Fibroblast of the conjunctiva (primary cell): Measurements from ENCODE around the gene SPATA9.
"Not testable (repeated sequence)": the region's sequence is repeated elsewhere in the genome, so short reads cannot be mapped to it uniquely, and the experiment has no call there.

Experiments used
- DNase-seq: peaks from one replicate; pipeline ENCODE4 v3.0.0-alpha.2; 2010; ENCODE audit warnings: low read depth

SPATA9 gene

DNA sequence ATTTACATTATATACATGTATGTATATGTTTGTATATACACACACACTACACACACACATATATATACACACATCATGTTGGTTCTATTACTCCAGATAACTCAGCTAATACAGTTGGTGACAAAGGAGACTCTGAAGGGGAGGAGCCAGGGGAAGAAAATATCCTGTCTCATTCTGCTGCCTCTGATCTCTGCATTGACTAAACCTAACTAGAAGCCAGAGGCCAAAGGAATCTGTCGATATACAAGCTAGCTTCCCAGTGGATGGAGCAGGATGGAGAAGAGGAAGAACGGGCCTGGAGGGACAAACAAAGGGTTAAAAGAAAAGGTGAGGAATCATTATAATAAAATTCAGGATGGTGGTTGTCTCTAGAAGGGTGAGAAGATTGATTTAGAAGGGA lies 34.6 kb upstream of the SPATA9 start:
- no peak for DNase-seq

DNA sequence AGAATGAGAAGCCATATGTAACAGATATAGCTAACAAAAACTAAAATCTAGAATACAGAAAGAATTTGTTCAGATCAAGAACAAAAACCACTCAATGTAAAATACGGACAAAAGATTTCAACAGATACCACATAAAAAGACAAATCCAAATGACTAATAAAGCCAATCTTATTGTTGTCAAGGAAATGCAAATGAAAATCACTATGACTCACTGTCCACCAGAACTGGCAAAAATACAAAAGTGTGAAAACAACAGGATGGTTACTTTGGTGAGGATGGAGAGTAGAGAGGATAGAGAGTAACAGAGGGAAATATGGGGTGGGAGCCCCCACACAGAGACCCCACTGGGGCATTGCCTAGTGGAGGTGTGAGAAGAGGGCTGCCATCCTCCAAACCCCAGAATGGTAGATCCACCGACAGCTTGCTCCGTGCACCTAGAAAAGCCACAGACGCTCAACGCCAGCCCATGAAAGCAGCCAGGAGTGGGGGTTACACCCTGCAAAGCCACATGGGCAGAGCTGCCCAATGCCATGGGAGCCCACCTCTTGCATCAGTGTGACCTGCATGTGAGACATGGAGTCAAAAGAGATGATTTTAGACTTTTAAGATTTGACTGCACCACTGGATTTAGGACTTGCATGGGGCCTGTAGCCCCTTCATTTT lies 33.1 kb upstream of the SPATA9 start:
- peak; percentile 63 for DNase-seq

DNA sequence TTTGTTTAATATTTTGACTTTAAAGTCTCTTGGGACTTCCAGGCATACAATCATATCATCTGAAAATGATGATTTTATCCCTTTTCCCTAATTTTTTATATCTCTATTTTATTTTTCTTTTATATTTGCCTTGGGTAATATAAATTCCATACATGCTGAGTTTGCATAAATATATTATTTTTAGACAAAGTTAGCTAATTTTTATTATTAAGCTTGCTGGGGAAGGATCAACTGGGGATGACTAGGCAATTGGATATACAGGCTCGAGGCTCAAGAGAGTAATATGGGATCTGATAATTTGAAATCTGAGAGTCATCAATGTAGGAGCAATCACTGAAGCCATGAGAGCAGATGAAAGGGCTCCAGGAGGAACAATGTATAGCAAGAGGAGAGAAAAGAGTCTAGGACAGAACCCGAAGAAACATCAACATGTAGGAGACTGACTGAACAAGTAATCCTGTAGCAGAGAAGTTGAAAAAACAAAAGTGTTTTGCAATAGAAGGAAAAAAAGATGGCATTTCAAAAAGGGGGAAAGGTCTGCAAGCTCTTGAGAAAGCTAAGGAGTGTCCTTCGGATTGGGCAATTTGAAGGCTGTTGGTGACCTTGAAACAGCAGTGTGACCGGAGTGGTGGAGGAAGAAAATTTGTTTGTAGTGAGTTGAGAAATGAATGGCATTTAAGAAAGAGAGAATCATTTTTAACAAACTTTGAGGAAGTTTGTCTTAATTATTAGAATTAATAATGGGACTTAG lies 31.3 kb upstream of the SPATA9 start:
- DNase-seq, result no peak

DNA sequence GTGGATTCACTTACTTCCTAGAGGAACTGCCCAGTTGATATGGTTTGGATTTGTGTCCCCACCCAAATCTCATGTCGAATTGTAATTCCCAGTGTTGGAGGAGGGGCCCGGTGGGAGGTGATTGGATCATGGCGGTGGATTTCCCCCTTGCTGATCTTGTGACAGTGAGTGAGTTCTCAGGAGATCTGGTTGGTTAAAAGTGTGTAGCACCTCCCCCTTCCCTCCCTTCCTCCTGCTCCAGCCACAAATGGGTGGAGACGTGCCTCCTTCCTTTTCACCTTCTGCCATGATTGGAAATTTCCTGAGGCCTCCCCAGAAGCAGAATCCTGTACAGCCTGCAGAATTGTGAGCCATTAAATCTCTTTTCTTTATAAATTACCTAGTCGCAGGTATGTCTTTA lies 30.5 kb upstream of the SPATA9 start:
- not testable (repeated sequence) for DNase-seq

DNA sequence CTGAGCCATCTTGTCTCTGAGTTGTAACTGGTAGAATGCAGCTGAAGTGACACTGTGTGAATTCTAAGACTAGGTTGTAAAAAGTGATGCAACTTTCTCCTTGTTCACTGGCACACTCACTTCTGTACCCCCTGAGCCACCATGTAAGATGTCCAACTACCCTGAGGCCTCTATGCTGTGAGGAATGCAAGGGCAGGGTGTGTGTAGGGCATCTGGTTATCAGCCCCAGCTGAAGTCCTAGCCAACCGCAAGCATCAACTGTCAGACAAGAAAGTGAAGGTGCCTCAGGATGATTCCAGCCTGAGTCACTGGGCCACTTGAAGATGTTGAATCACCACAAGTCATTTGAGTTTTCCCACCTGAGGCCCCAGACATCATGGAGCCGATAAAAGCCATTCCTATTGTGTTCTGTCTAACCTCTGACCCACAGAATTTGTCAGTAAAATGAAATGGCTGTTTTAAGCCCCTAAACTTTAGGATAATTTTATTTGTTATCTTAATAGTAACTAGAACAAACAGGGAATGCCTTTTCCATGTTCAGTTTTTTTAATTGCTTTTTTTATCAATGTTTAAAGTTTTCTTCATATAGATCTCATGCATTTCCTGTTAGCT lies 29.7 kb upstream of the SPATA9 start:
- no peak for DNase-seq

DNA sequence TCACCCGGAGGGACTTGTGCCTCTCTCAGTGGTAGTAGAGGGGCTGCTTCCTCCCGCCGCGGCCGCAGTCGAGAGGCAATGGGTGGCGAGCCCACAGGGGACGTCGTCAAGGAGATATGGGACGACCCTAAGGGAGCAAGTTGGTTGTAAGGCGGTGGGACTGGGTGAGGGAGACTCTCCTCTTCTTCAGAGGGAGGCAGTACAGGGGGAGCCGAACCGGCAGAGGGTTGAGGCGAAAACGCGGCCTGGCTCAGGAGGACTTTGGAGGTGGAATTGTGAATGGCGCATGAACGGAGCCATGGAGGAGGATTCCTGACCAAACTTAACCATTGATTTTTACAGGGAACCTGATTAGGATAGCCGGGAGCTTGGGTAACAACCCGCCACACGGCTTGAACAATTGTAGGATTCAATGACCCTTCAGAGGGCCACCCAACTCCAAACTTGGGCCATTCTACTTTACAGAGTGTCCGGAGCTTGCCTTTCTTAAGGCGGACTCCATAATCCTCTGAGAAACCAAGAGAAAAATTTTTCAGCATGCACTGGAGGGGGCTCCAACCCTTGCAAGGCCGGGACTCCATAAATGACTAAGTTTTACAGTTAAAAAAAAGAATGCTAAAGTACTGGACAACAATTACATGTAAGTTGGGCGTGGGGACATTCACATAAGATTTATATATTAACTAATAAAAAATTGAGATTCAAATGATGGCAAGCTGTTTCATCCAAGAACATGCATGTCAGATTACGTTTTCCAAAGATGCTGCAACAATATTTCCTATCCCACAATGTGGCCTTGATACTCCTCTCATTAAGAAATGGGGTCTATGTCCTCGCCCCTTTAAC lies 28.9 kb upstream of the SPATA9 start:
- no peak for DNase-seq

DNA sequence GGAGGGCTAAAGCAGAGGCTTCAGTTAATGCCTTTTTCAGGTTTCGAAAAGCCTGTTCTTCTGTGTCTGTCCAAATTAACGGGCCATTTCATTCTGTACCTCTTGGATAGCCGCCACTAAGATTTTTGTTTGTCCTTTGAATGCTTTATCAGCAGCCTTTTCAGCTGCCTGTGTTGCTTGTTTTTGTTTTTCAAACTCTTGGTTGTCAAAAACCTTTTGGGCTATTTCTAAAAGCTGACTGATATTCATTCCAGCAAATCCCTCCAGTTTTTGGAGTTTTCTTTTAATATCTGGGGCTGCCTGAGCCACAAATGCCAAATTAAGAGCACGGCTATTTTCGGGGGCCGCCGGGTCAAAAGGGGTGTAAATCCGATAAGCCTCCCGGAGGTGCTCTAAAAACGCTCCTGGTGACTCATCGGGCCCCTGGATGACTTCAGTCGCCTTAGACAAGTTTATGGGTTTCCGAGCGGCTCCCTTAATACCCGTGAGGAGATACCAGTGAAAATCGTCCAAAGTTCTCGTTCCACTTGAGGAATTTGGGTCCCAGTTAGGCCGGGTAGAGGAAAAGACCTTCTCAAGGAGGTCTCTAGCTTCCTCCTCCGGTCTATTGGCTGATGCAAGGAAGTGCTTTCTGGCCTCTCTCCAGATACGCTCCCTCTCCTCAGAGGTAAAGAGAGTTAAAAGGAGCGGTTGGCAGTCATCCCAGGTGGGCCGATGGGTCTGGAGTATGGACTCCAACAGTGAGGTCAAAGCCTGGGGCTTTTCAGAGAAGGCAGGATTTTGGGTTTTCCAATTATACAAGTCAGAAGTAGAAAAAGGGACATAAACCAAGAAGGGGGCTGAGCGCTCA lies 28.1 kb upstream of the SPATA9 start:
- DNase-seq, result not testable (repeated sequence)

DNA sequence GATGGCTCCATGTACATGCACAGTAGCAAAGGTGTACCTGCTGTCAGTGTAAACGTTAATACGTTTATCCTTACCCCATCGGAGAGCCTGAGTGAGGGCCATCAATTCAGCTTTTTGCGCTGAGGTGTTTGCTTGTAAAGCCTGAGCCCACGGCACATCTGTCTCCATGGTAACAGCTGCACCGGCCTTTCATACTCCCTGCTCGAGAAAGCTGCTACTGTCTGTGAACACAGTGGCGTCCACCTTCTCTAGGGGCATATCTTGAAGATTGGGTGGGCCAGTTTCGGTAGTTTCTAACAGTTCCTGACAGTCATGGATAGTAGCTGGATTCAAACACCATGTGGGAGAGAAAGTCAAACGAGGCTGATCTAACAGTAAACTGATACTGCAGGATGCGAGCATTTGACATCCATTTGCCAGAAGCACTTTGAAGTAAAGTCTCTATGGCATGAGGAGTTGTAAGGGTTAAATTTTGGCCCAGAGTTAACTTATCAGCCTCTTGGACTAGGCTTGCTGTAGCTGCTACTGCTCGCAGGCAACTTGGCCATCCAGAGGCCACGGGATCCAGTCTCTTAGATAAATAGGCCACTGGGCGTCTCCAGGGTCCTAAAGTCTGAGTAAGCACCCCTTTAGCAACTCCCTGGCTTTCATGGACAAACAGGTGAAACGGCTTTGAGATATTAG lies 27.3 kb upstream of the SPATA9 start:
- DNase-seq, result no peak

DNA sequence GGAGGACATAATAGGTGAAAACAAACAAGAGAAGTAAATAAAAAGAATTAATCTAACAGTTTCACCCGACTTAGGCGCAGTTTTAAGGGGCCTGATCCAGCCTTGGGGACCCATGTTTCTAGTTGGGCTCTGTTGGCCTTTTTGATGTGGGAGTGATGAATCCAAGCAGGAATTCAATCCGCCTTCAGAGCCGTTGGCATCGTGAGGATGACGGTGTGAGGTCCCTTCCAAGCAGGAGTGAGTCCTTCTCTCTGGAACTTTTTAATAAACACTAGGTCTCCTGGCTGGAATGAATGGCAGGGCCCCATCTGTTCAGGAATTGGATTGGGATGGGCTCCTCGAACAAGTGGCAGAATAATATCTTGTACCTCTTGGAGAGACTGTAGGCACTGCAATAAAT lies 26.1 kb upstream of the SPATA9 start:
- no peak for DNase-seq

DNA sequence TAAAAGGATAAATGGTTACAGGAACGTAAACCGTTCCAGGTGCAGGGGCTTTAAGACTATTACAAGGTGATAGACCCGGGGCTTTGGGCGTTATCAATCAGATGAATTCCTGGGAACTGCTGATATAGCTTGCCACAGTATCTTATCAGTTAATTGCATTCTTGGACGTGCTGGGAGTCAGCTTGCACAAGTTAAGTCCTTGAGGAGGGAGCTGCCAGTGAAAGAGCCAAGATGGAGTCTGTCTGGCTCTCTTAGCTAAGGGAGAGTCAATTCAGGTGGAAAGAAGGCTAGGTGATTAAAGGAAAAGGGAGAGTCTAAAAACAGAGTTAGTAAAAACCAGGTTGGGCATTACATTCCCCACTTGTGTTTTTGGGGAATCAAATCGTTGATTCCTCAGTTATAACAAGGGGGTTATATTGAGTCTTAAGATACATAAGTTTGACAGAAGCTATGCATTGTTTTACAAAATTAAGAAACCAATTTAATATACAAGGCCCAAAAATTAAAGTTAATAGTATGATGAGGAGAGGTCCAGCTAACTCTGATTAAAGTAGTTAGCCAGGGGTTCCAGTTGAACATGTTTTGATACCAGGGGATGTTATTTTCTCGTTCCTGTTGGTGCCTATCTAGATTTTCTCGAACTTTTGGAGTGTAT lies 24.9 kb upstream of the SPATA9 start:
- DNase-seq, result not testable (repeated sequence)

DNA sequence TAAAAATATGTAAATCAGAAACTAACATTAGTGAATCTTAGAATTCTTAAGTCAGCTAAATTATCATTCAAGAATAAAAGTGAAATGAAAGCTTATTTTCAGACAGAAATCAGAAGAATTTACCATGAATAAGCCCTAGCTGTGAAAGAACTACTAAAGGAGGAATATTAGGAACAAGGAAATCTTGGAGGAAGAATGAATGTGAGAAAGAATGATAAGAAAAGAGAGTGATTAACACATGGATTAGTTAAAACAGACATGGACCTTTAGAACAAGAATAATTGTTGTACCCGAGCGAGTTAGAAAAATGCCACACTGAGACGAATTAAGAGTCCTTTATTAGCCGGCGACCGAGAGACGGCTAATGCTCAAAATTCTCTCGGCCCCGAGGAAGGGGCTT lies 24.3 kb upstream of the SPATA9 start:
- no peak for DNase-seq

DNA sequence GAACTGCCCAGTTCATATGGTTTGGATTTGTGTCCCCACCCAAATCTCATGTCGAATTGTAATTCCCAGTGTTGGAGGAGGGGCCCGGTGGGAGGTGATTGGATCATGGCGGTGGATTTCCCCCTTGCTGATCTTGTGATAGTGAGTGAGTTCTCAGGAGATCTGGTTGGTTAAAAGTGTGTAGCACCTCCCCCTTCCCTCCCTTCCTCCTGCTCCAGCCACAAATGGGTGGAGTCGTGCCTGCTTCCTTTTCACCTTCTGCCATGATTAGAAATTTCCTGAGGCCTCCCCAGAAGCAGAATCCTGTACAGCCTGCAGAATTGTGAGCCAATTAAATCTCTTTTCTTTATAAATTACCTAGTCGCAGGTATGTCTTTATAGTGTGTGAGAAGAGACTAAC lies 23.4 kb upstream of the SPATA9 start:
- DNase-seq, result not testable (repeated sequence)

DNA sequence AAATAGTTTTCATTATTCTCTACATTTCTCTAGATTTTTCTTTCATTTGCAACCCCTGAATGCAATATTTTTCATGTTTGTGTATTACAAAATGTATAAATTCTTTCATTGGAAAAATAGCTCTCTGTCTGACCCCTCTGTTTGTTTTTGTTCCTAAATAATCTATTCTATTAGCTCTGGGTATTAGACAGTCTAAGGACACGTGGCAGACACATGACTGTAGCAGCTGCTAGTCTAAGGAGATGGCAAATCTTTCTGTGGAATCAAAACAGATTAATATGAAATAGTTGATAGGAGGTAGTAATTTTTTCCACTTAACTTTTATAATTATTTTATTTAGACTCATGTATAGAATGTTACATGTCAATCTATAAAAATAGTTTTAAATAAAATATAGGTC lies 21.4 kb upstream of the SPATA9 start:
- no peak for DNase-seq

DNA sequence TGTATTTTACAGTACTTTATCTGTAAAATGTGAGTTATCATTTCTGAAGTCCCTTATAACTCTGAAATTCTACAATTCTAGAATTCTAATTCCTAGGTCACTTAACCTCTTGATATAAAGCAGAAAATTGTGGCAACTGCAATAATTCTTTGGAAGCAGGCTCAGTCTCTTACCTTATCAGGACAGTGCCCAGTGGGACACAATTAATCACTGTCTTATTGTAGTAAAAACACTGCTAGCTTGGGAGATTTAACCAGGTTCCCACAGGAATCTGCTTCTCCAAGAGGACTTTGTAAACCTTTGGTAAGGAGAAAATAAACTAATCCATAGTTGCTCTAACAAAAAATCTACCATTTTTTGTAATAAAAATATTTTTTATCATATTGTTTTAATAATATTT lies 18.3 kb upstream of the SPATA9 start:
- no peak for DNase-seq

DNA sequence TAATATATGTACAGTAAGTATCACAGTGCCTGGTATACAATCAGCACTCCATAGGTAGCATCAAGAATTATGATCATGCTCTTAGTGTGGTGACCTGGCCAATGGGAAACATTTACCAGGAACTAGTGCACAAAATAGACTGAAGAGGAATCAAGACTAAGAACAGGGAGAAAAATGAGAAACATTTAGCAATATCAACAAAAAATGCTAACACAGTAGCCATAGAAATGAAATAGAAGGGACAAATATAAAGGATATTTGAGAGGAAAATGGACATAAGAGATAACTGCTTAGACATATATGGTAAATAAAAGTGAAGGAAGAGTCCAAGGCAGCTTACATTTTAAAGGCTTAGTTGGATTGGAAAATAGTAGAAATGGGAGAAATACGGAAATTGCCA lies 16.5 kb upstream of the SPATA9 start:
- DNase-seq, result no peak

DNA sequence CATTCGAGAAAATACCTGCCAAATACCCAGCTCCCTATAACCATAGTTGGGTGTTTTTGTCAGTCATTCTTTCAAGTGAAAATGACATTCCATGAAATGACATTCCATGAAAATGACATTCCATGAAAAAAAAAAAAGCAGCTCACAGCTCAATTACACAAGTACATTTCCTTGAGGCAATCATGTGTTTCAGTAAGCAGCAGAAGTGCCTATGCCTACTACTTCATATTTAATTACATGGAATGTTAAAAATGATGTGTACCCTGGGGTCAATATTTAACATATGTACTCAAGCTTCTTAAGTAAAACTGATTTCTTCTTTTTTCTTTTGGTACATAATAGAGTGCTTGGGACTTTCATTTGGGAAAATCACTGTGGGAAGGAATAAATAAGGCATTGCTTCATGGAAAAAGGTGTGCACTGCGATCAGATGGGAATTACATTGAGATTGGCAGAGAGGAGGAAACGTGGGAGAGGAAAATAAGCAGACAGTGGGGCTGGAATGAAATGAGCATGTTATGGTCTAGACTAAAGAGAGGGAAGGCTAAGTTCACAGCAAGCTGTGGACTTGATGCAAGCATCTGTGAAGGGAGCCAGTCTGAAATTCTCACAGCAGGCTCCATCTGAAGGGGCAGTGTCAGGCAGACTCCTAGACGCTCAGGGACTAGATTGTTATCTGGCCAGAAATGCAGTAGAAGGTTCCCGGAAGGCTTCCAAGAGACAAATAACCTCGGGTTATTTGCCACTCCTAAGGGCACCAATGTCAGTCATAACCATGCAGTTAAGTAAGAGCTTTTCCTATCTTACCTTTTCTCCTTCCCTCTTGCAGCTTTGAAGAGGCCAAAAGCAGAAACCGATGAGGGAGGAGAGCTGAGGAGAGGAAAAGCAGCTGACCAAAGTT lies 15.2 kb upstream of the SPATA9 start:
- no peak for DNase-seq

DNA sequence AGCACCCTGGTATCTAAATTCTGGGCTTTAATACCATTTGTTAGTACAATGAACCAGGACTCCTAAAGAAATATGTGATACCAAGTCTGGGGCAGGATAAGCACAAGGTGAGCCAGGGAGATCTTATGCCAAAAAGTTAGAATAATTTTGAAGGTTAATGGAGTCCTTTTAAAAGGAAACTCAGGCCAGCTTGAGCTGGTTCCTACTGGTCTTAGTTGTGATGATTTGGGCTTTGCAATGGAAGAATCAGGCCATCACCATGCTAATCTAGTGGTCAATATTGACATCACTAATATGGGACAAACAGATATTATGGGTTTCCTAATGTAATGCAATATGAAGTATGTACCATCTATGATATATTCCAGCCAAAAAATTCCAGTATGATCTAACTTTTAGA lies 7.5 kb upstream of the SPATA9 start:
- DNase-seq, result no peak

DNA sequence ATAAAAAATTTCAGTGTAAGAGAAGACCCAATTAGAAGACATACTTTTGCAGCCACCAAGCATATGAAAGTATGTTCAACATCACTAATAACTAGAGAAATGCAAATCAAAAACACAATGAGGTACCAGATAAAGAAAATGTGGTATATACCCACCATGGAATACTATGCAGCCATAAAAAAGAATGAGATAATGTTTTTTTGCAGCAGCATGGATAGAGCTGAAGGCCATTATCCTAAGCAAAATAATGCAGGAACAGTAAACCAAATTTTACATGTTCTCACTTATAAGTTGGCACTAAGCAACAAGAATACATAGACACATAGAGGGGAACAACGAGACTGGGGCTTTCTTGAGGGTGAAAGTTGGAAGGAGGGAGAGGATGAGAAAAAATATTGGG lies 6.9 kb upstream of the SPATA9 start:
- no peak for DNase-seq

DNA sequence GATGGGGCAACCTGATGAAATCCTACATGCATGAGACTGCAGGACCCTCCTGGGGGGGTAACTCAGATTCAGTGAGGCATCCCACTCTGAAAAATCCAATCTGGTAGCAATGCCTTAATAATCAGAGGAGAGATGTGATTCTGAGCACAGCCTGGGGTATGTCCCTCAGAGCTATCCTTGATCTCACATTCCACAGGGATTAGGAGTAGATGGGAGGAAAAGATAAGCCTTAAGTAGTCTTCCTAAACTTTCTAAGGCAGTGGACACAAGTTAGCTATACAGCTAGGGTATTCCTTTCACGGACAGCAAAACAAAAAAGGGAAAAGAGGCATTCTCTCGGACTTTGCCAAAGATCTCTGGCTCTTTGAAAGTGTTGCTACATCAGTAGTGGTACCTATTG lies 3.9 kb upstream of the SPATA9 start:
- no peak for DNase-seq
